DMS153 treated with DMSO at 0.1 percent for 48 hours (cell line): Measurements from ENCODE around the gene MPI.

Experiments used
- DNase-seq: peaks from one replicate; lab custom pipeline; 2025; ENCODE audit not compliant: unreplicated experiment; lab: John Stamatoyannopoulos, UW

MPI gene

GRCh38 chr15:74889883-74890664, at the start of gene MPI:
Gene MPI, plus strand, starts transcription at chr15:74890042. Its CDS starts 32 bp downstream, at chr15:74890074.
- peak; percentile 38 for DNase-seq

- DNase-seq: no peak
These were observed 48.7 kb upstream of the MPI start for GRCh38 chr15:74840851-74841775.

- no peak for DNase-seq
These were observed 47.9 kb upstream of the MPI start for GRCh38 chr15:74841891-74842373.

GRCh38 chr15:74842581-74843444, 47.0 kb upstream of the MPI start, which contains the start of gene ULK3:
Gene ULK3, minus strand, starts transcription at chr15:74843156. Its CDS starts 51 bp downstream, at chr15:74843105.
- DNase-seq: peak; percentile 49

DNA sequence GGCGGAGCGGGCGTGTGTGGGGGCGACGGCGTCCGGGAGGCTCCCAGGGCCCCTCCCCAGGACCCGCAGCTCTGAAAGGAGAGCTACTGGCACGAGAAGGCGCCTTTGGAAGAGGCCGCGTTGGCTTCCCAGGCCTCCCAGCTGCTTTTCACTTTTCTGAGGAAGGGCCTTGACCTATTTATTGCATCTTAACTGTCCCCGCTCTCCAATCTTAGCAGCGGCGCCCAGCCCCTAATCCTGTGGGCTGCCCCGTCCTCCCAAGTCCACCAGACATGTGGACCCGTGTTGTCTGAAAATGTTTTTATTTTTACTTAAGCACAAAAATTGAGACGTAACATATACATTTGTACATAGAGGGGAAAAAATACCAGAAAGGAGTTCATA, 46.4 kb upstream of the MPI start:
- DNase-seq: no peak

DNA sequence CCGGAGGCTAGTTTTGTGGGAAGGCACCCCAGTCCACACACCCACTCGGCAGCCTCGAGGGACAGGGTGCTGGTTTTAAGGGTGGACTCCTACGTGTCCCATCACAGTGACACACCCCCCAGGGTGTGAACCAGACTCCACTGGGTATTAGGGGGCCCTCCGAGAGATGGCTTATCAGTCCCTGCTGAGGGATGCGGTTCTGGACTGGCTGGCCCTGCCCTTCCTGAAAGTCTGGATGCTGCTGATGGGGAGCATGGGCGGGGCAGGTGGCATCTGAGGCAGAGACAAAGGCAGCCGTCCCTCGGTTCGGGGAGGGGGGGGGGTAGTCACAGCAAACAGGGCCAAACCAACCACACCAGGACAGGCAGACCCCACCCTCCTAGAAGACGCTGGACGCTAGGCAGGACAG, 45.9 kb upstream of the MPI start:
- DNase-seq: no peak

DNA sequence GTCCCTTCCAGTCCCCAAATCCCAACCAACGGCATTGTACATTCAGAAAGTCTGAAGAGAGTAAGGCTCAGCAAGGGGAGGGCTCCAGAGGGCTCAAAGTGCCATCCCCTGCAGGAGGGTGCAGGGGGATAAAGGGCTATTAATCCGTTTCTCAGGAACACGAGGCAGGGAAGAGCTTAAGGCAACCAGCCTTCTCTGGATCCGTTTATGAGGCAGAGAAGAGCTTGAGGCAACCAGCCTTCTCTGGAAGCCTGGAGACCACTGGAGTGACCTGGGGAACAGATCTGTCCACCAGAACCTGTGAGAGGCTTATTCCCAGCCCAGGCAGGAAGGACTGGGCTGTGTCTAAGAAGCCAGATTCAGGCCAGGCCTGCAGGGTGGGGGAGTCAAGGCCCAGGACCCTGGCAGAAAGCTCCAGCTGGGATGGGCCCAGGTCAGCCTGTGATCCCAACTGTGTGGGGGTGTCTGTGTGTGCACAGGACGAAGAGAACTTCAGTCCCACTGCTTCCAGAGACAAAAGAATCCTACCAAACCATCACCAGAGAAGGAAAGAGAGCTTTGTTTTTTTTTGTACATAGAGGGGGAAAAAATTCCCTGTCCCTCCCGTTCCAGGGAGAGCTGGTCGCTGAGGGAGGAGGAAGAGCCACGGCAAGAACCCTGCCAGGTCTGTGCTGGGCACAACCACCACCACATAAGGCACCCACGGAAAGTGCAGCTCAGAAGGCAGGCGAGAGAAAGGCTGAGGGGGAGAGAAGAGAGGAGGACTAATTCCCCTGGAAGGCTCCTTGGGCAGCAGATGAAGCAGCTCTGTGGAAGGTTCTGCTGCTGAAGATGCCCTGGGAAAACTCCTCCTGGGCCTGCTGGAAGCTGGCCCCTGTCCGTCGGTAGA, 45.3 kb upstream of the MPI start:
- no peak for DNase-seq

DNA sequence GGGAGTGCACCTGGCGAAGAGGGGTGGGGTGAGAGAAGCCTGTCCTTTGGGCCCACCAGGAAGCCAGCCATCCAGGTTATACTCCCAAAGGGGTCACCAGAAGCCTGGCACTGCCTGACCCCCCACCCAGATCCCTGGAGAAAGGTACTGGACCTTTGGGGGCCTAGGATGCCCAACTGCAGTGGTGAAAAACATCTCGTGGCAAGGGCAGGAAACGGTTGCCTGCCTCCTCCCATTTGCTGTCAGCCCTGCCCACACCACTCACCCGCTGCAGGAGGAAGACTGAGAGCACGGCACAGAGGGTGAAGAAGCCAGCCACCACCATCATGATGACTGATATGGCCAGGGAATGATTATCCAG, 44.7 kb upstream of the MPI start:
- DNase-seq: no peak

DNA sequence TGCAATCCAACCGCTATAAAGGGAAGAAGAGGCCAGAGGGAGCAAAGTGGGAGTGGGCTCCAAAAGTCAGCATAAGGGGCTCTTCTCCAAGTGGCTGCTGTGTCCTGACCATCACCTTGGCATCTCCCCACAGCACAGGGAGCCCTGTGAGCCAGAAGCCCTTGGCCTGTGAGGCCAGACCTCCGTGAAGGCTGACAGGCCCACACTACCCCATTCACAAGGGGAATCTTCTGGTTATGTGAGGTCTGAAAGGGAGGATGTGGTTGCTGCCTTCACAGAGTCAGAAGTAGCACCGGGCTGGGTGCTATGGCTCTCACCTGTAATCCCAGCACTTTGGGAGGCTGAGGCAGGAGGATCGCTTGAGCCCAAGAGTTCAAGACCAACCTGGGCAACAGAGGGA, 44.3 kb upstream of the MPI start:
- no peak for DNase-seq

- no peak for DNase-seq
These were observed 42.4 kb upstream of the MPI start for GRCh38 chr15:74847432-74847831.

DNA sequence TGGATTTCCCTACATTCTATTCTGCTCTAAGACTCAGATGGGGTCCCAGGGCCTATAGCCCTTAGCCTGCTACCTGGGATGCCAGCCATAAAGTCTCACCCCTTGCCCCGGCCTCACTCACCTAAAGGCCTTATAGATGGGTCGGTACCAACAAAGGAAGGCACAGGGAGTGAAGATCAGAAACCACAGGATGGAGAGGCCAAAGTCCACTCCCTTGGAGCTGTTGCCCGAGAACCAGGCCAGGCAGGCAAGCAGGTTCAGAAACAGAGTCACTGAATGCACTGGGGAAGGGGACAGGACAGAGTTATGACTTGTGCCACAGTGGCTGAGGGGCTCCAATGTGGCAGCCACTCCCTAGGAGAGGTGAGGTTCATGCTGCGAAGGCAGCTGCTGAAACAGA, 39.4 kb upstream of the MPI start:
- no peak for DNase-seq

GRCh38 chr15:74851960-74852359, 37.9 kb upstream of the MPI start:
- no peak for DNase-seq

- DNase-seq: no peak
These were observed 35.3 kb upstream of the MPI start for GRCh38 chr15:74854453-74855022.

DNA sequence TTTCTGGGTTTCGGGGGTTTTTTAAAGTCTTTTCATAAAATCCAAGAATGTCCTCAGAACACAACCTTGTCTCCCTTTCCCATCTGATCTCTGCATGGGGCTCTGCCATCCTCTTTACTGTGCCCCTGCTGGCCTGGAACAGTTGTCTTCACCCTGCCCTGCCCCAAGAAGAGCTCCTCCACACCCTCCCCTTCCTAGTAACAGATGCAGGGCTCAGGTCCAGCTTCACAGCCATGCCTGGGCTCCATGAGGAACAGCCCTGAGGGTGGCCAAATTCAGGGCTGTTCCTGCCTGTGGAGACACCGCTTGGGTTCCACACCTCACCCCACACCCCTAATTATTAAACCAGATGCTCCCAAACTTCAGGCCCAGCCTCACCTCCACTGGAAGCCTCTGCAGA, 34.0 kb upstream of the MPI start:
- DNase-seq: no peak

DNA sequence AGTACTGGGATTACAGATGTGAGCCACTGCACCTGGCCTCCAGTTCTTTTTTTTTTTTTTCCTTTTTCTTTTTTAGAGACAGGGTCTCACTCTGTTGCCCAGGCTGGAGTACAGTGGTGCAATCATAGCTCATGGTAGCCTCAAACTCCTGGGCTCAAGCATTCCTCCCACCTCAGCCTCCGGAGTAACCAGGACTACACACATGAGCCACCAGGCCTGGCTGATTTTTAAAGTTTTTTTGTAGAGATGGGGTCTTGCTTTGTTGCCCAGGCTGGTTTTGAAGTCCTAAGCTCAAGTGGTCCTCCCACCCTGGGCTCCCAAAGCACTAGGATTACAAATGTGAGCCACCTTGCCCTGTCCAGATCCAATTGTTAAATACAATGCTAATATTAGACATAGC, 33.3 kb upstream of the MPI start:
- no peak for DNase-seq

DNA sequence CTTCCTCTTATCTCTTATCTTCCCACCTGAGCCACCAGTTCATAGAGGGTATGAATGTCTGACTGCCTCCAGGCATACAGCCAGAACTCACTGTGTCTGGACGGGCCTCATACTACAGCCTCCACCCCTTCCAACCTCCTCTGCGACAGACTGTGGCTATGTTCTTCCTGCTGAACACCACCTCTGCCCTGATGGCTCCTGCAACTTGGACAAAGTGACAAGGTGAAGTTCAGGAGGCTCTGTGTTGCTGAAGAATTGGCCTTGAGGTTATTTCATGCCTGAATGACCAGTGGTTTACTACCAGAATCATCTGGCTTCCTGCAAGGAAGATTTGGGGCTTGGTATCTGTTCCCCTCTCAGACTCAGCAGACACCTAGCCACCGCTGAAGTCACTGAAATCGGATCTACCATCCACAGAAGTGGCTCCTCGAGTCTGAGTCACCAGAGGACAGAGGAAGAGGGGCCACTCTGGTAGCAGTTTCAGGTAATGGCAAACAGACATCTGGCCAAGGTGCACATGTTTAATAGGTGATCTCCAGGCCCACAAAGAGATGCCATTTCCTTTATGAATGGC, 32.7 kb upstream of the MPI start:
- DNase-seq: no peak

DNA sequence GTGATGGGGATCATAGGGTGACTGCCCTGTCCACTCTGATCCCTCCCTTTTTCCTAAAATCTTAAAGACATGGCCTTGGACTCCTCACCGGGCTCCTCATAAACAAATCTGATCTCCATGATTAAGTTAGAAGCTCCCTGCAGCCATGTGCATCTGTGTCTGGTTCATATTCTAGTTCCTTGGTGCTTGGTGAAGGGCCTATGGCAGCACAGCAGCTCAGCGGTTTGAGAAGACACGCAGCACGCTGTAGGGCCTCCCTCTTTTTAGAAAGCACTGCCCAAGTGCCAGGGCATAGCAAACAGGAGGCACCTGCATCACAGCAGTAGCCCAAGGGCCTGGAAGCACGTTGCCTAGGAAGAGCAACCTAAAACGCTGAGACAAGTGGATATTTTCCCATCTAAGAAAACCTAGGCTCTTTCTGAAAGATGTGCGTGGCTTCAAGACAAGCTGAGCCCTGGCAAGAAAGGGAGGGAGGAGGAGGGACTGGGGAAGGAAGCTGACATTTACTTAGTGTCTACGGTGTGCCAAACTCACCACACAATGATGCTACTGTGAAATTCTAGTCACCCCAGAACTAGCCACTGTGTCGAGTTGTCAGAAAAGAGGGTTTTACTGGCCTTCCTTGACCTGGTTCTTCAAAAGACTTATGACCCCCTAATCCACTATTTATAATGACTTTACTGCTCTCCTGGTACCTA, 32.0 kb upstream of the MPI start:
- no peak for DNase-seq

- no peak for DNase-seq
These were observed 31.5 kb upstream of the MPI start for GRCh38 chr15:74858369-74858740.
